Measurements from ENCODE around the gene CRTC1. TPM values are rescaled to one million over a fixed set of nuclear protein-coding genes. Genes with fewer than 3 reads are reported as not detected.

Gene CRTC1
- total RNA-seq, 4 donors from 2014 or later = 12.3 to 15.9 (median 13.1) TPM

DNA sequence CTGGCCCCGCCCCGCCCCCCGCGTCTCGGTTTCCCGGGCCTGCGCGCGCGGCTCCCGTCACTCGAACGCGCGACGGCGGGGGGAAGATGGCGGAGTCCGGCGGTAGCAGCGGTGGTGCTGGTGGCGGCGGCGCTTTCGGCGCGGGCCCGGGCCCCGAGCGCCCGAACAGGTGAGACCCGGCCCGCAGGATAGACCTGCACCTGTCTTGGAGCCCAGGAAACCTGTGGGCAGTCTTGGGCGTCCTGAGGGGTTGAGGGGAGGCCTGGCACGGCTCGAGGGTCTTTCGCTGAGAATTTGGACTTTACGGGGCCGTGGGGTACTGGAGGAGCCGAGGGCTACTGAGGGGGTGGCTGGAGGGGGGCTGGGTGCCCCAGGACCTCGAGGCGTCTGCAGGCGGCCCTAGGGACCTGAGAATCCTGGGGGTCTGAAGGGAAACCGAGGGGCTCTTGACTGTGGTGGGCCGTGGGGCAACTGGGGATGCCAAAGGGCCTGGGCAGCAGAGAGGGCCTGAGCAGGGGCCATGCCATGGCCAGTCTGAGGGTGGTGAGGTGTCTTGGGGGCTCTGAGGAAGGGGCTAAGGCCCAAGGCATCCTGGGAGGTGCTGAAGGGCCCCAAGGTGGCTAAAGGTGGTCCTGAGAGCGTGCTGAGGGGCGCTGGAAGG, 46.4 kb upstream of the CRTC1 start, which contains the start of gene KLHL26:
KLHL26 (plus strand) TSS at position 60 of the 661 bp plus-strand sequence; CDS start at position 87, 27 bp downstream.
- Histone ChIP-seq H3K36me3 (no peaks in the 10 kb centered on the region), H3K27me3 (no peaks in the 10 kb centered on the region), H3K9me3 (no peaks in the 10 kb centered on the region), H3K27ac (peak within 1 kb of the TSS; percentile 92 to 98 (median 96)), H3K4me3 (replicated peaks in 1 of 3) (peak within 1 kb of the TSS; percentile 56 to 97 (median 86)), H3K4me1 (peaks cover 8 to 31% of the 10 kb centered on the region in 2 donors)
- WGBS, 2 donors = 4 to 9% methylated on average over 7 to 17 of the region's 47 CpGs
- intact Hi-C loops (cut with DNase I) = no loop called here
- TF ChIP-seq POLR2A (IDR thresholded peaks at IDR 0.05) = peak in 1 of 2 donors; percentile 73
- TF ChIP-seq, protein P1, sequence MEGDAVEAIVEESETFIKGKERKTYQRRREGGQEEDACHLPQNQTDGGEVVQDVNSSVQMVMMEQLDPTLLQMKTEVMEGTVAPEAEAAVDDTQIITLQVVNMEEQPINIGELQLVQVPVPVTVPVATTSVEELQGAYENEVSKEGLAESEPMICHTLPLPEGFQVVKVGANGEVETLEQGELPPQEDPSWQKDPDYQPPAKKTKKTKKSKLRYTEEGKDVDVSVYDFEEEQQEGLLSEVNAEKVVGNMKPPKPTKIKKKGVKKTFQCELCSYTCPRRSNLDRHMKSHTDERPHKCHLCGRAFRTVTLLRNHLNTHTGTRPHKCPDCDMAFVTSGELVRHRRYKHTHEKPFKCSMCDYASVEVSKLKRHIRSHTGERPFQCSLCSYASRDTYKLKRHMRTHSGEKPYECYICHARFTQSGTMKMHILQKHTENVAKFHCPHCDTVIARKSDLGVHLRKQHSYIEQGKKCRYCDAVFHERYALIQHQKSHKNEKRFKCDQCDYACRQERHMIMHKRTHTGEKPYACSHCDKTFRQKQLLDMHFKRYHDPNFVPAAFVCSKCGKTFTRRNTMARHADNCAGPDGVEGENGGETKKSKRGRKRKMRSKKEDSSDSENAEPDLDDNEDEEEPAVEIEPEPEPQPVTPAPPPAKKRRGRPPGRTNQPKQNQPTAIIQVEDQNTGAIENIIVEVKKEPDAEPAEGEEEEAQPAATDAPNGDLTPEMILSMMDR (IDR thresholded peaks at IDR 0.05) = no peak
- no peak for DNase-seq

GRCh38 chr19:18637673-18638630, 45.5 kb upstream of the CRTC1 start:
- no peaks in the 10 kb centered on the region for H3K27me3 ChIP-seq
- no peak for TF ChIP-seq POLR2A (IDR thresholded peaks at IDR 0.05)
- TF ChIP-seq, protein P1 (IDR thresholded peaks at IDR 0.05) = no peak
- peak; percentile 67 to 71 for DNase-seq
- peaks cover 8 to 31% of the 10 kb centered on the region in 2 donors for H3K4me1 ChIP-seq
- intact Hi-C loops (cut with DNase I) = no loop called here
- H3K36me3 ChIP-seq = no peaks in the 10 kb centered on the region
- H3K27ac ChIP-seq = peak overlapping the region; percentile 92 to 98 (median 96)
- peak overlapping the region in 2 of 3 donors; percentile 86 to 97 for H3K4me3 ChIP-seq (replicated peaks in 1 of 3)
- H3K9me3 ChIP-seq = no peaks in the 10 kb centered on the region
- 35 to 50% methylated on average over 3 of the region's 3 CpGs for WGBS, 2 donors

GRCh38 chr19:18639706-18640243, 43.7 kb upstream of the CRTC1 start:
- H3K4me3 ChIP-seq (replicated peaks in 1 of 3) = no peak overlapping the region
- no peak for DNase-seq
- peaks cover 8 to 38% of the 10 kb centered on the region in 2 donors for H3K4me1 ChIP-seq
- H3K36me3 ChIP-seq = no peaks in the 10 kb centered on the region
- 83 to 84% methylated on average over 8 of the region's 8 CpGs for WGBS, 2 donors
- H3K27me3 ChIP-seq = no peaks in the 10 kb centered on the region
- no peak for TF ChIP-seq POLR2A (IDR thresholded peaks at IDR 0.05)
- TF ChIP-seq, protein P1 (IDR thresholded peaks at IDR 0.05) = no peak
- intact Hi-C loops (cut with DNase I) = no loop called here
- no peak overlapping the region for H3K27ac ChIP-seq
- H3K9me3 ChIP-seq = no peaks in the 10 kb centered on the region

- WGBS, 2 donors = 55 to 66% methylated on average over 15 of the region's 15 CpGs
These were observed 39.1 kb upstream of the CRTC1 start for GRCh38 chr19:18644196-18645034.

More at GRCh38 chr19:18644196-18645034, 39.1 kb upstream of the CRTC1 start:
- Histone ChIP-seq H3K9me3 (no peaks in the 10 kb centered on the region), H3K27me3 (no peaks in the 10 kb centered on the region), H3K27ac (peak overlapping the region; percentile 23 to 96 (median 48)), H3K4me3 (replicated peaks in 1 of 3) (no peak overlapping the region), H3K4me1 (peaks cover 37 to 53% of the 10 kb centered on the region in 2 donors), H3K36me3 (no peaks in the 10 kb centered on the region)
- TF ChIP-seq POLR2A (IDR thresholded peaks at IDR 0.05) = no peak
- TF ChIP-seq, protein P1 (IDR thresholded peaks at IDR 0.05) = peak in 2 of 6 experiments; percentile 14 to 20
- intact Hi-C loops (cut with DNase I) = no loop called here
- peak; percentile 40 to 48 for DNase-seq
